Effector memory CD4-positive, alpha-beta T cell (primary cell): Measurements from ENCODE around the gene SLC30A3.

Source experiments
- DNase-seq, 3 donors: peaks; one replicate each; pipeline ENCODE4 v3.0.0-alpha.2; 2020
- H3K27ac ChIP-seq: 2 replicates; pipeline ENCODE4 v1.7.0; 2013; ENCODE audit warnings: mild to moderate bottlenecking, low read length, moderate library complexity; ENCODE audit not compliant: insufficient read depth, poor library complexity, severe bottlenecking
- H3K27me3 ChIP-seq: replicated peaks from 2 replicates; pipeline ENCODE4 v1.7.0; 2013; ENCODE audit warnings: mild to moderate bottlenecking, low read length; ENCODE audit not compliant: insufficient read depth, control insufficient read depth, poor library complexity, severe bottlenecking
- H3K36me3 ChIP-seq: 2 replicates; pipeline ENCODE4 v1.7.0; 2013; ENCODE audit warnings: mild to moderate bottlenecking, low read length, moderate library complexity; ENCODE audit not compliant: control insufficient read depth, insufficient read depth
- H3K4me1 ChIP-seq: 2 replicates; pipeline ENCODE4 v1.7.0; 2013; ENCODE audit warnings: low read length, mild to moderate bottlenecking; ENCODE audit not compliant: control insufficient read depth, insufficient read depth, poor library complexity, severe bottlenecking
- H3K4me3 ChIP-seq: 2 replicates; pipeline ENCODE4 v1.7.0; 2013; ENCODE audit warnings: low read length, low read depth, mild to moderate bottlenecking; ENCODE audit not compliant: insufficient read depth, poor library complexity, severe bottlenecking
- H3K9me3 ChIP-seq: 2 replicates; pipeline ENCODE4 v1.7.0; 2013; ENCODE audit warnings: mild to moderate bottlenecking, low read length, moderate library complexity; ENCODE audit not compliant: control insufficient read depth

The SLC30A3 gene

GRCh38 chr2:27288610-27289009 is 25.8 kb upstream of the SLC30A3 start:
- no peak overlapping the region for H3K27ac ChIP-seq
- DNase-seq = no peak
- H3K4me1 ChIP-seq = no peaks in the 10 kb centered on the region
- H3K27me3 ChIP-seq = no peaks in the 10 kb centered on the region
- no peaks in the 10 kb centered on the region for H3K36me3 ChIP-seq
- H3K9me3 ChIP-seq = no peaks in the 10 kb centered on the region
- no peak overlapping the region for H3K4me3 ChIP-seq

DNA sequence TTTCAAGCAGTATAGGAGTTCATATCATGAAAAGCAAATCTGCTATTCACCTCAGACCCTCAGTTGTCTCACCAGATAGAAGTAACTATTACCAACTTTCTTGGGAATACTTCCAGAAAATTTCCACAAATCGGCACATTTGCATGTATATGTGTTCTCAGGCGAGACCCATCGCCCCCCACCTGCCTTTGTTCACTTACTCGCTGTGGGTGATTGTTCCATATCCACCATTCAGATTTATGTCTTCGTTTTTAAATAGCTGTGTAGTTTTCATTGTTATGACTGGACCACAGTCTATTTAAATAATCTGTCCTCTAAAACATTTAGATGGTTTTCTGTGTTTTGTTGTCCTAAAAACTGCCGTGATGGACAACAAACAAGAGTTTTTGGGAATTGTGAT is 22.6 kb upstream of the SLC30A3 start:
- Histone ChIP-seq H3K36me3 (no peaks in the 10 kb centered on the region), H3K4me3 (no peak overlapping the region), H3K4me1 (no peaks in the 10 kb centered on the region), H3K27ac (no peak overlapping the region), H3K9me3 (no peaks in the 10 kb centered on the region), H3K27me3 (no peaks in the 10 kb centered on the region)
- DNase-seq = no peak

- no peaks in the 10 kb centered on the region for H3K36me3 ChIP-seq
- H3K27ac ChIP-seq = no peak overlapping the region
- no peak overlapping the region for H3K4me3 ChIP-seq
- H3K4me1 ChIP-seq = no peaks in the 10 kb centered on the region
- no peaks in the 10 kb centered on the region for H3K27me3 ChIP-seq
- DNase-seq = no peak
- H3K9me3 ChIP-seq = no peaks in the 10 kb centered on the region
Observed at GRCh38 chr2:27284996-27285395, 22.1 kb upstream of the SLC30A3 start.

- Histone ChIP-seq H3K4me1 (no peaks in the 10 kb centered on the region), H3K4me3 (no peak overlapping the region), H3K9me3 (no peaks in the 10 kb centered on the region), H3K27ac (no peak overlapping the region), H3K36me3 (no peaks in the 10 kb centered on the region), H3K27me3 (no peaks in the 10 kb centered on the region)
- DNase-seq = no peak
Observed at GRCh38 chr2:27282892-27283291, 20.0 kb upstream of the SLC30A3 start.

DNA sequence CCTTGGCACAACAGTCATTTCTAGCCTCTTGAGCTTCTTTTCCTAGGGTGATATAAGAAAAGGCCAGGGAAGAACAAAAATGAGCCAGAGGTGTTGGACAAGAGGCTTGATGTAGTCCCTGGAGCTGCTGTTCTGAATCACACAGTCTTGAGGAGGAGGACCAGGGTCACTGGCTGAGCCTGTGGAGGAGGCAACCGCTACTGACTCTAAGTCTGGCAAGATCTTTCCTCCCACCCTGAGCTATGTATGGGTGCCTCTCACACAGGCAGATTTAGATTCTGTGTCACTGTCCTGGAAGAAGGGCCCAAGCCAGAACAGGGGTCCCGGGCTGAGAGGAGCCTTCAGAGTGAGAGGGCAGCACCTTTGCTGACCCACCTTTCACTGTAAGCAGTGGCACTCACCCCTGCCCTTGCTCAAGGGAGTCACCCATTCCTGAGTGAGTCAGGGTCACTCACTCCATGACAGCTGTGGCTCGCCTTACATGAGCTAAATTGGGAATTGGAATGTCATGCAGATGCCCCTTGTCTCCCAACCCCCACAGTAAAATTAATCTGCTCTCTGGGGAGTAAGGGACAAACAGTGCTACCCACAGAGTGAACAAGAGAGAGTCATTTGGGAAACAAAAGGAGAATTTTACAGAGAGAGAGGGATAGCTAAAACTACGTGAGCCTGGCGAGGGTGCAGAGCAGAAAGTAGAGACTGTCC is 19.2 kb upstream of the SLC30A3 start, which contains the start of gene TRIM54:
Gene TRIM54 (plus strand): TSS at position 575 of the 705 bp plus-strand sequence. CDS start 303 bp downstream, outside the sequence.
- Histone ChIP-seq H3K4me3 (no peak within 1 kb of the TSS), H3K27me3 (no peaks in the 10 kb centered on the region), H3K27ac (no peak within 1 kb of the TSS)

DNA sequence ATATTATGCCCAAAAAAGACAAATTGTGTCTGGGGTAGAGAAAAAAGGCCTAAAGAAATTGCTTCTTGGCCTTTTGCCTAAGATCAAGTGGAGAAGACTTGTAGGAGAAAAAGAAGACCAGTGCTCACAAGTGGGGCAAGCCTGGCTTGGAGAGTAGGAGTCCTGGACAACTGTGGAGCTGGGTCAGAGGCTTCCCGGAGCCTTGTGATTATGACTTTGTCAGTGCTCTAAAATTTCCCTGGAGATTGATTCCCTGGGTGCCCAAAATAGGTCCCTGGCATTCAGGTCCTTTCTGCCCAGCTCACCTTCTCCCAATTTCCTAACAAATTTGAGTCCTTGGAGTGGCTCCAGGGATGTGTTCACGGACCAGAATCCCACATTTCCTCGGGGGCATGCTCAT is 18.6 kb upstream of the SLC30A3 start:
- Histone ChIP-seq H3K36me3 (no peaks in the 10 kb centered on the region), H3K9me3 (no peaks in the 10 kb centered on the region), H3K4me1 (no peaks in the 10 kb centered on the region), H3K4me3 (no peak overlapping the region), H3K27ac (no peak overlapping the region), H3K27me3 (no peaks in the 10 kb centered on the region)
- DNase-seq = no peak

More for the DNA sequence above, 19.2 kb upstream of the SLC30A3 start, which contains the start of gene TRIM54:
- H3K4me1 ChIP-seq = no peaks in the 10 kb centered on the region
- H3K9me3 ChIP-seq = no peaks in the 10 kb centered on the region
- no peak for DNase-seq
- H3K36me3 ChIP-seq = no peaks in the 10 kb centered on the region

- DNase-seq = no peak
- H3K4me1 ChIP-seq = no peaks in the 10 kb centered on the region
- no peak overlapping the region for H3K4me3 ChIP-seq
- H3K9me3 ChIP-seq = no peaks in the 10 kb centered on the region
- no peaks in the 10 kb centered on the region for H3K27me3 ChIP-seq
- no peak overlapping the region for H3K27ac ChIP-seq
- no peaks in the 10 kb centered on the region for H3K36me3 ChIP-seq
Observed at GRCh38 chr2:27280826-27281225, 18.0 kb upstream of the SLC30A3 start.

DNA sequence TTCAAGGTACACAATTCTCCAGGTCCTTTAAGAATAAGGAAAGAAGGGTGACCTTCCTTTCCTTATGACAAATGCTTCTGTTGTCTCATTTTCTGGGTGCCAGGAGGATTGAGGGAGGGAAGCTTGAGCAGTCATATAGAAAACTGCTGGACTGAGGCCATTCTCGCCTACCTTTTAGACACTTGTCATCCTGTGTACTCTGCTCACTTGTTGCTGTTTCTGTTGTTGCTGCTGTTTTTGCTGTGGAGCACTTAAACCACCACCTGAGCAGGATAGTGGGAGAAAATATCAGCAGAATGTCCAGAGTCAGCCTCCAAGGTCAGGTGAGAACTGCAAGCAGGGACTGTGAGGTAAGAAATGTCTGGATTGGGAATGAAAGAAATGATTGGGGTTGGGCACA is 15.2 kb upstream of the SLC30A3 start:
- Histone ChIP-seq H3K27me3 (no peaks in the 10 kb centered on the region), H3K4me1 (no peaks in the 10 kb centered on the region), H3K27ac (no peak overlapping the region), H3K9me3 (no peaks in the 10 kb centered on the region), H3K4me3 (no peak overlapping the region), H3K36me3 (no peaks in the 10 kb centered on the region)
- no peak for DNase-seq

DNA sequence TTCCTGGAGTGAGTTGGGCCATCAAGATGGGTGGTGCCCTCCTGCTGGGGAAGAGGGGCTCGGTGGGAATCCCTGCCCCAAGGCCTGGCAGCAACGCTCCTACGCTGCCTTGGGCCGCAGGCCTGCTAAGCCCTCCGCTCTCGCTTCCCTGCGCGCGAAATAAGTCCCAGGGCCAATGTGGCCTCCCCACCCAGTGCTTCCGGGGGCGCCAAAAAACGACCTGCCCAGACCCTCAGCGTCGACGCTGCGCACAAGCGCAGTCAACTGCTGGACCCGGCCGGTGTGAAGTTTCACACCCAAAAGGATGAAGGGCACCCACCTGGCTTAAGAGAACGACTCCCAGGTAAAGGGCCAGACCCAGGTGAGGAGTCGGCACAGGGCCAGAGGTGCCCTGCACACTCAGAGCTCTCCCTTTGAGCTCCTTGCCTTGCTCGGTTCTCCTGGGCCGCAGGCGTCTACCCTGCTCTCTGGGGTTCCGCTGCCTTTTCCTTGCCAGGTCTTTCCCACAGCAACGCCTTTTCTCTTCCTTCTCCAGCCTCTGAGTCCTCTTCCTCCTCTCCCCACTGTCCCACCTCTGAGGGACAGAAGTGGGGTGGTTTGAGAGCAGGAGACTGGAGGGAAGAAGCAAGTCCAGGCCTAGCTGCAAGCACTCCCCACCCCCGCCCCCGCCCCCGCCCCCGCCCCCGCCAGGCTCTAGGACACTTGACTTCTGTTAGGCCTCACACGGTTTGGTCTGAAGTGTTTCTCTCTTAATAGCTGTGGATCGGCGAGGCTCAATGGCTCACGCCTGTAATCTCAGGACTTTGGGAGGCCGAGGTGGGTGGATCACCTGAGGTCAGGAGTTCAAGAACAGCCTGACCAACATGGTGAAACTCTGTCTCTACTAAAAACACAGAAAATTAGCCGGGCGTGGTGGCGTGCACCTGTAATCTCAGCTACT is 12.6 kb upstream of the SLC30A3 start, which contains the start of gene DNAJC5G:
Gene DNAJC5G (plus strand): TSS at position 223 of the 940 bp plus-strand sequence. CDS start 1,296 bp downstream, outside the sequence.
- Histone ChIP-seq H3K9me3 (no peaks in the 10 kb centered on the region), H3K27me3 (no peaks in the 10 kb centered on the region), H3K36me3 (no peaks in the 10 kb centered on the region), H3K4me3 (no peak within 1 kb of the TSS), H3K27ac (no peak within 1 kb of the TSS), H3K4me1 (no peaks in the 10 kb centered on the region)
- no peak for DNase-seq
